Right lobe of liver (tissue), 6 donors: ENCODE measurements around the gene KCNC3. TPM values are rescaled to one million over a fixed set of nuclear protein-coding genes. Genes with fewer than 3 reads are reported as not detected.

Source experiments
- ATAC-seq, 4 donors: fragments of 200-7000 bp; cut with Tn5 transposase; one replicate each; pipeline ENCODE4 v1.9.1; 2020; ENCODE audit warnings: mild to moderate bottlenecking in 4 of 4, moderate library complexity in 4 of 4
- DNase-seq, 3 donors: peaks; one replicate each; pipeline ENCODE4 v3.0.0-alpha.2; 2020
- H3K27ac ChIP-seq, 3 donors: fragments of 200-600 bp; one replicate each; pipeline ENCODE4 v1.8.0; 2022
- H3K27me3 ChIP-seq, 2 donors: fragments of 200-600 bp; one replicate each; pipeline ENCODE4 v1.8.0; 2022
- H3K36me3 ChIP-seq, 4 donors: fragments of 200-600 bp; sonication (generic) in 1 of 4; one replicate each; pipeline versions ENCODE4 v1.5.1 to v1.8.0; 2017 to 2022; ENCODE audit warnings: control low read depth in 1 of 4
- H3K4me1 ChIP-seq, 4 donors: fragments of 200-600 bp; sonication (generic) in 1 of 4; one replicate each; pipeline versions ENCODE4 v1.5.1 to v1.8.0; 2017 to 2022; ENCODE audit warnings: control low read depth in 1 of 4
- H3K4me3 ChIP-seq, 3 donors: fragments of 200-600 bp; one replicate each; pipeline ENCODE4 v1.8.0; 2022
- H3K9me3 ChIP-seq, 4 donors: fragments of 200-600 bp; sonication (generic) in 1 of 4; one replicate each; pipeline versions ENCODE4 v1.5.1 to v1.8.0; 2017 to 2022; ENCODE audit warnings: control low read depth in 1 of 4
- POLR2A ChIP-seq: fragments of 450-650 bp; IDR thresholded peaks from one replicate; pipeline ENCODE4 v1.6.1; 2017; ENCODE audit warnings: antibody characterized with exemption, mild to moderate bottlenecking
- WGBS: methylation state at CpG from one replicate; pipeline ENCODE4 v1.1.6; 2018; ENCODE audit warnings: low coverage, low lambda C conversion rate; ENCODE audit not compliant: insufficient coverage; ENCODE audit errors: missing lambda C conversion rate; 5-methylcytosine and 5-hydroxymethylcytosine counted together
- intact Hi-C, 2 donors: fragments of 100-400 bp; cut with DNase I; formaldehyde crosslinking; loops; one replicate each; pipeline versions ENCODE4 v1.11.2 to v1.14.1; 2022
- total RNA-seq, 6 experiments: library from RNA; depleted of rRNA in 2 of 6; stranded (reverse); fragments of >200 nt in 2 of 6; fragmentation: NEBNext Ultra II Directional in 3 of 6; extraction: Animal tissue kit (Norgen Biotek cat#: 25700) in 3 of 6; gene quantifications; one replicate each; pipeline versions ENCODE4 v1.1.0 to v1.2.4, GENCODE V29; 2016 to 2023
- TF ChIP-seq, protein P1 (sequence below), 4 donors: fragments of 200-600 bp in 3 of 4; fragments of 450-650 bp in 1 of 4; IDR thresholded peaks; one replicate each; pipeline versions ENCODE4 v1.5.1 to v1.8.0; 2016 to 2022; ENCODE audit warnings: antibody characterized with exemption in 4 of 4, mild to moderate bottlenecking in 2 of 4
- donor health status: DM: no; HTN: yes; CAD: no.
- donor health status: DM: no; HTN: no; CAD: no.
- donor health status: DM: no; HTN: no; CAD: no.
- donor health status: DM: no; HTN: yes; CAD: no.
- donor health status: DM: no; HTN: yes; CAD: no.

The KCNC3 gene
- total RNA-seq, 6 experiments from 2014 or later = 0.92 to 3.0 (median 2.3) TPM

DNA sequence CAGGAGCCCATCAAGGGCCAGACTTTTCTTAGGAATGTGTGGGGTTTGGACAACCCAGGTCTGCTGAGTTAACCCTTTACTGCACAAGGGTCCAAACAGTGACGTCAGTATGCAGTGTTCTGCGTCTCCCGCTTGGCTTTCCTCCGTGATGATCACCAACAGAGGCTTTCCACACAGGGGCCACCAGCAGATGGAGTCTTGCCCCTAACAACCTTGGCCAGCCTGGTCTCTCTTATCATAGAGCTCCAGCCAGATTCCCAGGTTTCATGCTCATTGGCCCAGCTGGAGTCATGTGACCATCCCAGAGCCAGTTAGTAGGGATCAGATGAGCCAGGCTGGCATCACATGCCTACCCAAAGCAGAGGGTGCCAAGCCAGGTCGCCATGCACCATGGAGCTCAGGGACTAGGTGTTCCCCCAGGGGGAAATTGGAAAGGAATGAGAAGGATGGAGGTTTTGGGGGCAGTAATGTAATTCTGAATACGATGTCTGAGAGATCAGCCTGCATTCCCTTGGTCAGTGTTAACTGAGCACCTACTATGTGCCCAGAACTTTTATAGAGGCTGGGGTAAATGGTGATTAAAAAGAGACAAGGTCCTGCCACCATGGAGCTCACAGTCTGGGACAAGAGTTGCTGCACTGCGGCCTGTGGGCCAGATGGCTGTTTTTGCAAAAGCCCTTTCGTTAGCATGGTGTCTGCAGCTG, 64.5 kb downstream of the KCNC3 start:
- 95% methylated on average over 6 of the region's 8 CpGs for WGBS
- no peak for TF ChIP-seq POLR2A
- TF ChIP-seq, protein P1, sequence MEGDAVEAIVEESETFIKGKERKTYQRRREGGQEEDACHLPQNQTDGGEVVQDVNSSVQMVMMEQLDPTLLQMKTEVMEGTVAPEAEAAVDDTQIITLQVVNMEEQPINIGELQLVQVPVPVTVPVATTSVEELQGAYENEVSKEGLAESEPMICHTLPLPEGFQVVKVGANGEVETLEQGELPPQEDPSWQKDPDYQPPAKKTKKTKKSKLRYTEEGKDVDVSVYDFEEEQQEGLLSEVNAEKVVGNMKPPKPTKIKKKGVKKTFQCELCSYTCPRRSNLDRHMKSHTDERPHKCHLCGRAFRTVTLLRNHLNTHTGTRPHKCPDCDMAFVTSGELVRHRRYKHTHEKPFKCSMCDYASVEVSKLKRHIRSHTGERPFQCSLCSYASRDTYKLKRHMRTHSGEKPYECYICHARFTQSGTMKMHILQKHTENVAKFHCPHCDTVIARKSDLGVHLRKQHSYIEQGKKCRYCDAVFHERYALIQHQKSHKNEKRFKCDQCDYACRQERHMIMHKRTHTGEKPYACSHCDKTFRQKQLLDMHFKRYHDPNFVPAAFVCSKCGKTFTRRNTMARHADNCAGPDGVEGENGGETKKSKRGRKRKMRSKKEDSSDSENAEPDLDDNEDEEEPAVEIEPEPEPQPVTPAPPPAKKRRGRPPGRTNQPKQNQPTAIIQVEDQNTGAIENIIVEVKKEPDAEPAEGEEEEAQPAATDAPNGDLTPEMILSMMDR (IDR thresholded peaks at IDR 0.05) = no peak
- Histone ChIP-seq H3K27me3 (no peaks in the 10 kb centered on the region), H3K9me3 (no peaks in the 10 kb centered on the region), H3K4me1 (peaks cover 0 to 7% (median 0%) of the 10 kb centered on the region in 4 donors), H3K4me3 (no peak overlapping the region), H3K36me3 (peaks cover 0 to 32% (median 2%) of the 10 kb centered on the region in 4 donors), H3K27ac (no peak overlapping the region)
- ATAC-seq (peak in 1 of 4 donors; percentile 19), DNase-seq (no peak)
- intact Hi-C loops = no loop called here

DNA sequence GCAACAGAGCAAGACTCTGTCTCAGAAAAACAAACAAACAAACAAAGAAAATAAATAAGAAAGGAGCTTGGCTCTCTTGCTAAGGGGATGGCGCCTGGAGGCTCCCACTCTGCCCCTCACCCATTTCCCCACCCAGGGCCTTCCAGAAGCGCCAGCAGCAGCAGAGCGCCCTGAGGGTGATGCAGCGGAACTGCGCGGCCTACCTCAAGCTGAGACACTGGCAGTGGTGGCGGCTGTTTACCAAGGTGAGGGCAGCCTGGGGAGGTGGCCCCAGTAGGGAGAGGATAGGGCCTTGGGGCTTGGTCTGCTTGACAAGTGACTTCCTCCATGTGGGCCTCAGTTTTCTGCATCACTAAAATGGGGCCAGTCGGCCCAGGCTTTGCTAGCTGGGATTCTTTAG, 66.0 kb downstream of the KCNC3 start:
- Histone ChIP-seq H3K27me3 (no peaks in the 10 kb centered on the region), H3K4me3 (no peak overlapping the region), H3K36me3 (peaks cover 0 to 30% (median under 1%) of the 10 kb centered on the region in 4 donors), H3K27ac (no peak overlapping the region), H3K4me1 (peaks cover 0 to 7% (median 0%) of the 10 kb centered on the region in 4 donors), H3K9me3 (no peaks in the 10 kb centered on the region)
- intact Hi-C loops = no loop called here
- ATAC-seq (no peak), DNase-seq (no peak)
- no peak for TF ChIP-seq POLR2A
- TF ChIP-seq, protein P1 (IDR thresholded peaks at IDR 0.05) = no peak
- 80% methylated on average over 1 of the region's 8 CpGs for WGBS

Other genes with a start within 250 kb of the KCNC3 start
- not detected for gene IZUMO2, start 166.1 kb downstream of the KCNC3 start, total RNA-seq
- 10 to 100 TPM; 49.1 to 89.0 (median 65.8) TPM for gene MYH14, start 125.8 kb downstream of the KCNC3 start, total RNA-seq
- gene NAPSA, start 36.3 kb upstream of the KCNC3 start, total RNA-seq = 1 to 10 TPM in 3 of 6 experiments, under 1 TPM in 3; 0.19 to 2.2 (median 1.0) TPM
- 10 to 100 TPM; 23.6 to 57.9 (median 33.8) TPM for gene NR1H2, start 47.1 kb upstream of the KCNC3 start, total RNA-seq
- 10 to 100 TPM in 2 of 6 experiments, 1 to 10 TPM in 4; 6.2 to 13.1 (median 9.2) TPM for gene POLD1, start 55.0 kb upstream of the KCNC3 start, total RNA-seq
- under 1 TPM in 1 of 6 experiments, not detected in 5; 0.51 TPM for gene SPIB, start 89.6 kb upstream of the KCNC3 start, total RNA-seq
- gene MYBPC2, start 103.5 kb upstream of the KCNC3 start, total RNA-seq = under 1 TPM in 3 of 6 experiments, not detected in 3; 0.12 to 0.56 (median 0.30) TPM
- 10 to 100 TPM; 48.6 to 82.8 (median 74.2) TPM for gene EMC10, start 147.1 kb upstream of the KCNC3 start, total RNA-seq
- gene GARIN5A, start 147.5 kb upstream of the KCNC3 start, total RNA-seq = 1 to 10 TPM in 5 of 6 experiments, under 1 TPM in 1; 0.68 to 2.3 (median 1.5) TPM
- 10 to 100 TPM; 15.0 to 27.5 (median 19.1) TPM for gene JOSD2, start 181.8 kb upstream of the KCNC3 start, total RNA-seq
- gene ASPDH, start 184.5 kb upstream of the KCNC3 start, total RNA-seq = 10 to 100 TPM; 22.1 to 67.8 (median 44.8) TPM
- gene LRRC4B, start 239.1 kb upstream of the KCNC3 start, total RNA-seq = 1 to 10 TPM in 1 of 6 experiments, under 1 TPM in 5; 0.22 to 1.2 (median 0.52) TPM